Skin of body (tissue), 2 donors: ENCODE data around the gene PHACTR1. TPM values are rescaled to one million over a fixed set of nuclear protein-coding genes. Genes with fewer than 3 reads are reported as not detected.
A peak's percentile ranks its signal among the peaks of the same experiment; 100 is the strongest.
"Not testable (repeated sequence)": the region's sequence is repeated elsewhere in the genome, so short reads cannot be mapped to it uniquely, and the experiment has no call there.

Experiments used
- DNase-seq: peaks from one replicate; lab custom pipeline; 2025; lab: John Stamatoyannopoulos, UW
- total RNA-seq: library from RNA; depleted of rRNA; stranded (reverse); fragments of >200 nt; gene quantifications from one replicate; pipeline ENCODE4 v1.2.3, GENCODE V29; 2014

Gene PHACTR1
- total RNA-seq, 1 donor from 2014 or later: 12.7 TPM

GRCh38 chr6:12898603-12899002 lies 182.0 kb downstream of the PHACTR1 start:
- DNase-seq: no peak

GRCh38 chr6:12899046-12899833 lies 182.7 kb downstream of the PHACTR1 start:
- DNase-seq: no peak

GRCh38 chr6:12903246-12903645 lies 186.7 kb downstream of the PHACTR1 start:
- no peak for DNase-seq

GRCh38 chr6:12909833-12910232 lies 193.3 kb downstream of the PHACTR1 start:
- DNase-seq: no peak

GRCh38 chr6:12911427-12911826 lies 194.9 kb downstream of the PHACTR1 start:
- peak; percentile 24 for DNase-seq

GRCh38 chr6:12913201-12913600 lies 196.6 kb downstream of the PHACTR1 start:
- no peak for DNase-seq

- DNase-seq: no peak
Observed at GRCh38 chr6:12916006-12916405, 199.4 kb downstream of the PHACTR1 start.

- DNase-seq: no peak
Observed at GRCh38 chr6:12916420-12917136, 200.0 kb downstream of the PHACTR1 start.

GRCh38 chr6:12921467-12921866 lies 204.9 kb downstream of the PHACTR1 start:
- no peak for DNase-seq

- no peak for DNase-seq
Observed at GRCh38 chr6:12923644-12924235, 207.2 kb downstream of the PHACTR1 start.

GRCh38 chr6:12924911-12925310 lies 208.3 kb downstream of the PHACTR1 start:
- DNase-seq: no peak

- DNase-seq: no peak
Observed at GRCh38 chr6:12927746-12928145, 211.2 kb downstream of the PHACTR1 start.

- DNase-seq: no peak
Observed at GRCh38 chr6:12929678-12930077, 213.1 kb downstream of the PHACTR1 start.

GRCh38 chr6:12931639-12932038 lies 215.1 kb downstream of the PHACTR1 start:
- DNase-seq: no peak

- no peak for DNase-seq
Observed at GRCh38 chr6:12935637-12936036, 219.1 kb downstream of the PHACTR1 start.

GRCh38 chr6:12937971-12938370 lies 221.4 kb downstream of the PHACTR1 start:
- no peak for DNase-seq

GRCh38 chr6:12939314-12939713 lies 222.7 kb downstream of the PHACTR1 start:
- DNase-seq: no peak

- DNase-seq: no peak
Observed at GRCh38 chr6:12941422-12941821, 224.9 kb downstream of the PHACTR1 start.

GRCh38 chr6:12943549-12943948 lies 227.0 kb downstream of the PHACTR1 start:
- no peak for DNase-seq

- DNase-seq: no peak
Observed at GRCh38 chr6:12944001-12944400, 227.4 kb downstream of the PHACTR1 start.

- not testable (repeated sequence) for DNase-seq
Observed at GRCh38 chr6:12944528-12944927, 228.0 kb downstream of the PHACTR1 start.

- DNase-seq: peak; percentile 69
Observed at GRCh38 chr6:12947151-12947871, 230.7 kb downstream of the PHACTR1 start.
